HG02678 (cell line): ENCODE measurements around the gene FREM2.

ENCODE experiments used
- ATAC-seq: cut with Tn5 transposase; IDR thresholded peaks from one replicate; pipeline ENCODE4 v1.9.1; 2021; ENCODE audit warnings: mild to moderate bottlenecking, moderate library complexity; ENCODE audit not compliant: unreplicated experiment

Gene FREM2

DNA sequence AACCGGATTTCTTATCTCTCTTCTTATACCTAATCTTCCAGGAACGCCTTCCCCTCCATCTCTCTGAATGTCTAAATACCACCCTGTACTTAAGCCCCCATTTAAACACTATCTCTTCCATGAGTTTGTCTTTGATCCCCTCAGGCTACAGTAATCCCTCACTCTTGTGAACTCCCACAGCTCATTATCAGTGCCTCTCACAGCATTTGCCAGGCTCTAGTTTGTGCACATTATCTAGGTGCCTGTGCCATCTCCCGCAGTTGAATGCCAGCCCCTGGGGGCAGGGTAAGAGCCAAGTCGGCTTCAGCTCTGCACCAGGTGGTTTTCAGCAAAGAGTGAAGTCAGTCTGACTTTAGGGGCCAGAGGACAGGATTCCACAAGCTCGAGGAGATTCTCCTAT lies 71.4 kb downstream of the FREM2 start:
- no peak for ATAC-seq

DNA sequence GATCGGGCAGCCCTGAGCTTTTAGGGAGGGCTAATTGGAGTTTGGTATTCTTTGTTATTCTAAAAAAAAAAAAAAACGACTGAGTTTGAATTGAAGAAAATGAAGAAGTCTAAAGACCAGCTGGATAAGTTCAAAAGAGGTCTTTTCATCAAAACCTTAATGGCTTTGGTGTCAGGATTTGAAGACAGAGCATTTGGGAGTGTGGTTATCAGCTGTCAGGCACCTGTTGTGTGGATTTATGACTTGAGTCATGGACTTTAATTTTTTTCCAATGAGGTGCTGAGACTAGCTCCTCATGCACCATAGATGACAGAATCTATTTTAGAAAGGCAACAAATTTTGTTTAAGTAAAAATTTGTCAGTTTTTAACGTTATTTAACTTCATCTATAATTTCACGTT lies 72.5 kb downstream of the FREM2 start:
- ATAC-seq: no peak

DNA sequence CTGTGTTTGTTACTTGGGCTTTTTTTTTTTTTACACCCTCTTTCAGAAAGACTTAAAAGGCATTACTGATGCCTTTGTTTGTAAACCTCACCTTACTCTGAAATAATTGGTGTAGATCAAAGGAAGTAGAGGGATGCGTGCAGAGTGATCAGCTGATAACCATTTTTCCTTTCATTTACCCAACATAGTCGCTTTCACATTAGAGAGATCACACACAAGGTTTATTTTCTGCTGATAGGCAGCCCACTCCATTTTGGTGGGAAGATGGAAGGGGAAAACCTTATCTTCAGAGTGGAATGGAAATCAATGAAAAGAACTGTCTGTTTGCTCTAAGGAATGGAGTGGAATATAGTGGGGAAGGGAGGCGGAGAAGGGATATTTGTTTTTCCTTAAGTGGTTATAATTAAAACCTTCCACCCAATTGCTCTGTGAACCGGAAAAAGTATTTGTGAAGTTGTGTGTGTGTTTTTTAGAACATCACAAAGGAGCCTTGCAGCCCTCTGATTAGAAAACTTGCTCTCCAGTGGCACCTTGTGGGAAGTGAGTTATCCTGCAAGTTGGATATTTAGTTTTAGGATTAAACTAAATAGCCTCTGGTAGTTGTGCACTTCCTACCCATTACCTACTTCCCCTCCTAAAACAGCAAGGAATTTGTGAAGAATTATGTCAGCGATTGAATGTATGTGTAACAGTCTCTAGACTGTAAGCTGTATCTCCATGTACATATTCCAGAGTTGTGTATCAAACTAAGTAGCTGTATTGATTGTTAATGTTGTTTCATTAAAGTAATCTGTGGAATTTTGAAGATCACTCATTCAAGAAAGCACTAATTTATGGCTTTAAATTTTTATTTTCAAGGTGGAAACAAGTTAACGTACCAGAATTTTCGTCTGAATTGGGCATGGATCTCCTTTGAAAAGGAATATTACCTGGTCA lies 76.8 kb downstream of the FREM2 start:
- no peak for ATAC-seq

- no peak for ATAC-seq
Measured at GRCh38 chr13:38766799-38767198, 79.9 kb downstream of the FREM2 start.

DNA sequence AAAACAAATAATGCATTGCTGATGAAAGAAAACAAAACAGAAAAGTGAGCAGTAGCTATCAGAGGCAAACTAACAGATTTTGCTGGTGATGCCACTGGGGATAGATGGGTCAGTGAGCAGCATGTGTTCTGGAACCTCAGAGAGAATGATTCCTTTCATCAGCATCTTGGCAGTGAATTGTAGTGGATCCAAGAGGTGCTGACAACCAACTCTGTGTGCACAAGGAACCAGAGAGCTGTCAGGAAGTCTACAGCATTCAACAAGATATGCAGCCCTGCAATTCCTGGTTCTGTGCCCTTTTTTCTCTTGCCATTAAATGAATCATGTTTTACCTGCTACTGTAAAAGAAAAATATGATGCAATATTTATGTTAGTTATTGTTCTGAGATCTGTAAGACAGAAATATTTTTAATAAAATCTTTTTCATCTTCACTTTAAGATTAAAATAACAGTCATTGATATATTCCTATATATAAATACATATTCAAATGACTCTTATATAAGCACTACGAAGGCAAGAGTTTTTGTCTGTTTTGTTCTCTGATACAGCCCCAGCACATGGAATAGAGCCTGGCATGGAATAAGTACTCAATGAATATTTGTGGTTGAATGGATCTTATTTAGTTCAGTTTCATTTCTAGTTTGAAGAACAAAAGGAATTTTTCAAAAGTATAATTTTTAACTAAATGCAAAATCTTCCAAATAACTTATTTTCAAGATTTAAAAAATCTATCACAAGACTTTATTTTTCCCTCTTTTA lies 80.8 kb downstream of the FREM2 start:
- ATAC-seq: no peak

DNA sequence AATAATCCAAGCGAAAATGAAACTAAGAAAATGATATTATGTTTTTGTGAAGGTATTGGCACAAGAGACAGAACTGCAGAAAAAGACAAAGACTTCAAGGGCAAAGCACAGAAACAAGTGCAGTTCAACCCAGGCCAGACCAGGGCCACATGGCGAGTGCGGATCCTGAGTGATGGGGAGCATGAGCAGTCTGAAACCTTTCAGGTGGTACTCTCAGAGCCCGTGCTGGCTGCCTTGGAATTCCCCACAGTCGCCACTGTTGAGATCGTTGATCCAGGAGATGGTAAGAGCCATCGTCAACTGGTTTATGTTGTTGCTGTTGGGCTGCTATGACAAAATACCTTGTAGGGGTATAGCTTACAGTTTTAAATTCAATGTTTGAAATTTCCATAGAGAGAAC lies 82.6 kb downstream of the FREM2 start:
- ATAC-seq: no peak

DNA sequence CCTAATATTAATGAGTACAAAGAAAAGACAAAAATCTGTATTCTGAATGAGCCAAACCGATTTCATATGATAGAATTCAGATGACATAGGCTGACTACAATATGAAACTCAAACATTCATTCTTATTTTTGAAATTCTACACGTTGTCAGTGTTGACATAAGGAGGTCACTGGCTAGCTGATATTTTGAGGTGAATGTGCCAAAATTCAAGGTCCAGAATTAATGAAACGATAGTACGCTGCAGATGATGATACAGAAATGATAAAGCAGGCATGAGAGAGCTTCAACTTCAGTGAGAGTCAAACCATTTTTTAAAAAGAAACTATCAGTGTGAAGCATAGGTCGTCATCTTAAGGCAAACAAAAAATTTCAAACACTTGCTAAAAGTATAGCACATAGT lies 88.2 kb downstream of the FREM2 start:
- no peak for ATAC-seq

DNA sequence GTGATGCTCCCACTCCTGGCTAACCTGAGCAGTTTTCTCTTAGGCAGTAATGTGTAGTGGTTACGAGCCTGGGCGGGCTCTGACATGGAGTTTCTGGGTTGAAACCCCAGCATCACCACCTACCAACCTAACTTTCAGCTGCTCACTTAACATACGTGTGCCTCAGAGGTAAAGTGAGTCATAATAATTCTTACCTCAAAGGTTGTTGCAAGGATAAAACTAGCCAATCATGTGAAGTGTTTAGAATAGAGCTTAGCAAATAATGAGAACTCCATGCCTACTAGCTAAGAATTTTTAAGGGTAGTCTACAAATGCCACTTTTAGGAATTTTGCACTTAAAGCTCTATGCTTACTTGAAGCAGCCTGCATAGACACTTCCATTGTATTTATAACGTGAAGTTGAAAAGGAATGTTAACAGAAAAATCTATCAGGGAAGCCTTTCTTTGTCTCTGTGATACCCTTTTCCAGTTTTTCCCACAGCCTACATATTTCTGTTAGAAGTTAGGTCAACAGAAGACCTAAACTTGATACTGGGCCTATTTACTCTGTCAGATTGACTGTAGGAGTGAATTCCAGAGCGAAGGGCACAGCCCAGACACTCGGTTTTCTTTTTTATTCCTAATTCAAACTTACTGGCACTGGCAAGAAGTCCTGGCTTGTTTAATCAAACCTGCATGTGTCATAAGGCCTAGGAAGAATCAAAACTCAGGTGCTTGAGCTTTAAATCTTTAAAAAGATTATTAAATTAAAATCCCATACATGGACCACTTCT lies 90.7 kb downstream of the FREM2 start:
- no peak for ATAC-seq

DNA sequence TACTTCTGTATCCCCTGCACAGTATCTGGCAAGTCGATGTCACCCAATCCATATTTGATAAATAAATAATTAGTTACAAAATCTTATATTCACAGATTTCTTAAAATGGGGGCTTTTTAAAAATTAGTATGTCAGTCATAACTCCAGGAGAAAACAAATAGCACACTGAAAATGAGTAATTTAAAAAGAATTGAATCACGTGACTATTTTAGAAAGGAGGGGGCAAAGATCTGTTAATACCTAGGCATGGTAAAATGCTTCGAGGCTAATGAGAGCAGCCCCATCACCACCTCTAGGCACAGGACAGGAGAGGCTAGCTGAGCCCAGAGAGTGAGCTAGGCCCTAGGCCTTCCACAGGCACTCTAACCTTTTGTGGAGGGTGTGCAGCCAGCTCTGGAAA lies 94.7 kb downstream of the FREM2 start:
- ATAC-seq: no peak

GRCh38 chr13:38784036-38784880 lies 97.4 kb downstream of the FREM2 start:
- ATAC-seq: no peak

DNA sequence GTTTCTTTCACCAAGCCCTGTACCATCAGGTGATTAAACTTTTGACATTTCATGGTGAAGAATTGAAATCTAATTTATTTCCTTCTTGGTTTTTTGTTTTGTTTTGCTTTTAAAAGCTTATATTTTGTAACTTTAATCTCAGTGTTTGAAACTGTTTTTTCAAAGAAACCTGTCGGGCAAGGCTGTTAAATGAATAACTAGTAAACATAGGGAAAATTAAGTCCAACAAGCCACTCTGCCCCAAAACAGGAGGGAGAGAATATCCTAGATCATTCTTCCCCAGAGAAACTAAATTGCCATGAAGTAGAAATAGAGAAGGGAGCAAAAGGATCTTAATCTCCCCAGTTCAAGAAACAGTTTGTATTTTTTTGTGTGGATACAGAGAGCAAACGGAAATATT lies 98.2 kb downstream of the FREM2 start:
- ATAC-seq: no peak

DNA sequence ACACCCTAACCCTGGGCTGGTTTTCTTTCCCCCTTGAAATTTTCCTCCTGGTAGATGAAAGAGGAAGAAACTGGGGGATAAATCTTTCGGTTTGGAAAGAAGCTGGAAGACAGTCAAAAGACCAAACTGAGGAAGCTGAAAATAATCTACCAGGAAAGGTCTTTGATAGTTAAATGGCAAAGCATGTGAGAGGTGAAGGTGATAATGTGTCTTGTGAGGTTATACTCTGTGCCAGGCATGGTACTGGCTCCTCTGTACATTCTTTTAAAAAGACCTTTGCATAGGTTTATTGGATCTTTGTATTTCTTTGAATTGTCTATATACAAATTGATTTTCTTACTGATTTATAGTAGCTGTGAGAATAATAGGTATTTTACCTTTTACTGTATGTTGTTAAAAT lies 98.6 kb downstream of the FREM2 start:
- no peak for ATAC-seq

DNA sequence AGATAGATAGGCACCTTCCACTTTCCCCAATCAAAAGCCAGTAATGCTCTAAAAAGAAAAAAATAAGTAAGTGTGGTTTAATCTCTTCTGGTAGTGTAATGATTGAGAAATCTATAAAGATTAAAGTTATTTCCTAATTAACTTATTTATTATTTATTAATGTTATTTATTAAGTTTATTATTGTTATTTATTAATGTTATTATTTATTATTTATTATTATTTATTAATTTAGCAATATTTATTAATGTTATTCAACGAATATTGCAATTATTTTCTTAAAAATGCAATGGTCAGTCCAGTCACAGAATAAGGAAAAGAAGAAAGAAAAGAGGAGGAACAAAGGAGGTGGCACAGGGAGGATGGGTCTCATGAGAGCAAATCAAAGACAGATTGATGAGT lies 100.7 kb downstream of the FREM2 start:
- ATAC-seq: no peak

DNA sequence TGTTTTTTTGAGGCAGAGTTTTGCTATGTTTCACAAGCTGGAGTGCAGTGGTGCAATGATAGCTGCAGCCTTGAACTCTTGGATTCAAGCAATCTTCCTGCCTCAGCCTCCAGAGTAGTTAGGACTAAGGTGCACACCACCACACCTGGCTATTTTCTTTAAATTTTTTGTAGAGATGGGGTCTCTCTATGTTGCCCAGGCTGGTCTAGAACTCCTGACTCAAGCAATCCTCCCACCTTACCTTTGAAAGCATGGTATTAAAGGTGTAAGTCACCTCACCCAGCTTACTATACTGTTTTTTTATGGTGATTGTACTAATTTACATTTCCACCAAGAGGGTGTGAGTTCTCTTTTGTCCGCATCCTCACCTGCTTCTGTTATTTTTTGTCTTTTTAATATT lies 110.0 kb downstream of the FREM2 start:
- no peak for ATAC-seq

- no peak for ATAC-seq
Measured at GRCh38 chr13:38803531-38803930, 116.7 kb downstream of the FREM2 start.

DNA sequence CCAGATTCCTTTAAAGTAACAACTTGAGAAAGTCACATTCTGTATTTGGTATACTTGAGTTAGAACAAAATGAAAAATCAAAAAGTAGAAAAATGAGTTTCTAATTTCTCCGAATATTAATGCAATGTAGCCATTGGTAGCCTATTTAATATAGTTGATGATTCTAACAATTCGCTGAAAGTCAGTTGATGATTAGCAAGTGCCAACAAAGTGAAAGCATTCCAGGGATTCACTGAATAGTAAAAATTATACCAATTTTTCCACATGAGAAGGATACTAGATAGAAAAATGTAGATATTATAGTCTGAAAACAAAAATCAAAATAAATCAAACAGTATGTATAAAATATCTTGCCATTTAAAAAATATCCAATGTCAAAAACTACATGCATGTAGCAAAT lies 117.2 kb downstream of the FREM2 start:
- no peak for ATAC-seq

- ATAC-seq: no peak
Measured at GRCh38 chr13:38804536-38804935, 117.7 kb downstream of the FREM2 start.

DNA sequence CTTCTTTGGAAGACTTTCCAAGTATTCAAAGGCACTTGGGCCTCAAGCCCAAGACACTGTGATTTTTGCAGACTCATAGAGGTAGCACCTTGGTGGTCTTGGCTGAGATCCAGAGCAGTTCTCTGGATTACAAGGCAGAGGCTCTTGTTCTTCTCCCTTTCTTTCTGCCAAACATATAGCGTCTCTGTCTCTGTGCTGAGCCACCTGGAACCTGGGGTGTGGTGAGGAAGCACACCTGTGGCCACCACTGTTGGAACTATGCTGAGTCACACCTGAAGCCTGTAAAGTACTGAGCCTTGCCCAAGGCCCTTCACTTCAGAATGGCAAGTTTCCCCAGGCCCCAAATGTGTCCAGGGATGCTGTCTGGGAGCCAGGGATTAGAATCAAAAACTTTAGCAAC lies 127.5 kb downstream of the FREM2 start:
- no peak for ATAC-seq

DNA sequence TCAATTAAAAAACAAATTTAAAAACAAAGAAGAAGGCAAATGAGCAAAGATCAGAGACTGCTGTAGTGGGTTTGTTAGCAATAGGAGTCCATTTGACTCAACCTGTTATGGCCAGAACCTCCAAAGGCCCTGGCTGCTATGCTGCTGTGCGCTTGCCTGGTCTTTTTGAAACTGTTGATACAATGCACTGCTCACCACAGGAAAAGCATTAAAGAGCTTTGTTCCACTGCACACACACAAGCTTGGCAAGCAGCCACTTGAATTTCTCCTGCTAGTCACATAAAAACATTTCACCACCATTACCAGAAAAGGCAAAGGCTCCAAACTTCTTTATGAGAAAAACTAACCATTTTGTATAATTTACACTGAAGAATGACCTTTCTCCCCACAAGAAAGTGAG lies 132.2 kb downstream of the FREM2 start:
- ATAC-seq: no peak

DNA sequence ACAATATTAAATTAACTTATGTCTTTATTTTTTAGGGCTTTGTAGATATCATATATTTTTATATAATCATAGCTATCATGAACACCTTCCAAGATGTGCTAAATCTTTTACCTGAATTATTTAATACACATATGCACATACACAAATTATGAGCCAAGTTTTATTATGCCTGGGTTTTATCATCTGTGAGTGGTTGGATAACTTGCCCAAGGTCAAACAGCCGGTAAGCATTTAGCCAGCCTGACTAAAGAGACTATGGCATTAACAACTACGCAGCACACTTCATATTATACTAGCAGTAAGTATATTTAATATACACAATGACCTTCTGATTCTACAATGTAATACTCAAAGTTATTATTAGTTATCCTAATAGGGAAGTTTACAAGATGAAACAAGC lies 132.7 kb downstream of the FREM2 start:
- ATAC-seq: no peak
